ENCODE measurements around the gene TLE4. TPM values are rescaled to one million over a fixed set of nuclear protein-coding genes. Genes with fewer than 3 reads are reported as not detected.

TLE4 gene
- total and polyA plus RNA-seq, 10 of the 15 experiments (the other 5 are each of a cell fraction or from before 2014, with no cell fraction given) = 5.3 to 53.3 (median 23.3) TPM

GRCh38 chr9:79689576-79689975 is 117.8 kb downstream of the TLE4 start (continued):
- TF ChIP-seq E4F1 (IDR thresholded peaks at IDR 0.05; ENCODE audit: borderline replicate concordance, partially characterized antibody) (no peak), RB1 (IDR thresholded peaks at IDR 0.05; ENCODE audit: borderline replicate concordance) (no peak)

- ATAC-seq (no peak), FAIRE-seq (no peak), DNase-seq (ENCODE audit: low read depth, low spot score) (no peak)
- Histone ChIP-seq H3K27me3 (replicated peaks in 1 of 2; ENCODE audit: control insufficient read depth in 2 of 2, insufficient read depth in 2 of 2, low read length in 1 of 2) (no peaks in the 10 kb centered on the region), H3K4me3 (no peak overlapping the region), H2AFZ (ENCODE audit: control insufficient read depth, low read depth, low read length) (no peak overlapping the region), H3K4me1 (ENCODE audit: control insufficient read depth, insufficient read depth, low read length) (no peaks in the 10 kb centered on the region), H3K9ac (ENCODE audit: control insufficient read depth, insufficient read depth, low read length) (no peak overlapping the region), H3K36me3 (ENCODE audit: control insufficient read depth in 2 of 2, insufficient read depth in 2 of 2, low read length in 1 of 2) (peaks cover 0 to 3% of the 10 kb centered on the region in 2 experiments; a peak in 1 of 4 replicates), H3K4me2 (ENCODE audit: control insufficient read depth, insufficient read depth) (no peak overlapping the region), H3K79me2 (ENCODE audit: control insufficient read depth, insufficient read depth, low read length) (no peaks in the 10 kb centered on the region), H3K9me3 (replicated peaks; ENCODE audit: control insufficient read depth, insufficient read depth, low read length) (no peaks in the 10 kb centered on the region), H3K27ac (ENCODE audit: control insufficient read depth, insufficient read depth) (no peak overlapping the region), H4K20me1 (ENCODE audit: control insufficient read depth, insufficient read depth) (no peaks in the 10 kb centered on the region)
- in situ Hi-C loops (cut with MboI) (no loop called here), intact Hi-C loops (cut with micrococcal nuclease; ENCODE audit: unreplicated experiment) (no loop called here)
- BruUV-seq (replicated peaks) = no TSS peak
- WGBS (ENCODE audit: insufficient coverage, insufficient replicate concordance, low lambda C conversion rate, missing lambda C conversion rate) = 93% methylated on average over 5 of the region's 5 CpGs
- ChIA-PET SMC1A (ENCODE audit: uncharacterized antibody, unreplicated experiment) (interaction anchor here (0.6 kb wide), 2 partner anchors 18 to 246 kb away, joined by 3 read pairs; no protein-coding TSS in a partner anchor), POLR2A (interaction anchor here (0.6 kb wide), 1 partner anchor 67 kb away, joined by 3 read pairs; no protein-coding TSS in a partner anchor), RAD21 (ENCODE audit: unreplicated experiment) (no interaction called here), CTCF (no interaction called here)
- TF ChIP-seq ZNF24 (IDR thresholded peaks at IDR 0.05) (no peak), HDAC6 (IDR thresholded peaks at IDR 0.05; ENCODE audit: unreplicated experiment) (no peak), LARP7 (IDR thresholded peaks at IDR 0.05) (no peak), CHD2 (IDR thresholded peaks at IDR 0.05; ENCODE audit: borderline replicate concordance, low read depth, low read length) (no peak), RFX5 (IDR thresholded peaks at IDR 0.05; ENCODE audit: low read depth, low read length) (no peak), SMC3 (IDR thresholded peaks at IDR 0.05; ENCODE audit: borderline replicate concordance, low read length) (no peak), MLLT1 (IDR thresholded peaks at IDR 0.05) (no peak), EED (IDR thresholded peaks at IDR 0.05; ENCODE audit: low read depth) (no peak), ELK1 (IDR thresholded peaks at IDR 0.05; ENCODE audit: low read depth, low read length) (no peak), POLR2AphosphoS5 (IDR thresholded peaks at IDR 0.05; ENCODE audit: low read length) (no peak), HCFC1 (IDR thresholded peaks at IDR 0.05; ENCODE audit: low read length) (no peak), PRDM15 (CRISPR knock-in tag; IDR thresholded peaks at IDR 0.05) (no peak), CHD4 (IDR thresholded peaks at IDR 0.05) (no peak), TAF1 (IDR thresholded peaks at IDR 0.05; ENCODE audit: borderline replicate concordance, low read depth, low read length) (no peak)
These were observed 119.7 kb downstream of the TLE4 start for GRCh38 chr9:79691496-79691895.
